NB4 (cell line): ENCODE measurements around the gene RSBN1.

Source experiments
- CTCF ChIP-seq: IDR thresholded peaks from one replicate; pipeline ENCODE4 v1.5.1; 2012; ENCODE audit warnings: low read depth, low read length
- POLR2A ChIP-seq: IDR thresholded peaks from 2 replicates; pipeline ENCODE4 v1.6.1; 2011; ENCODE audit warnings: mild to moderate bottlenecking; ENCODE audit not compliant: insufficient read length; ENCODE audit errors: extremely low read depth

GRCh38 chr1:113756461-113756860 lies 55.8 kb downstream of the RSBN1 start:
- TF ChIP-seq CTCF = no peak
- no peak for TF ChIP-seq POLR2A
